NCI-H2171 treated with DMSO at 0.1 percent for 48 hours (cell line): ENCODE measurements around the gene ATMIN.
A peak's percentile ranks its signal among the peaks of the same experiment; 100 is the strongest.

Experiments
- DNase-seq: peaks from one replicate; lab custom pipeline; 2025; lab: John Stamatoyannopoulos, UW

Gene ATMIN

DNA sequence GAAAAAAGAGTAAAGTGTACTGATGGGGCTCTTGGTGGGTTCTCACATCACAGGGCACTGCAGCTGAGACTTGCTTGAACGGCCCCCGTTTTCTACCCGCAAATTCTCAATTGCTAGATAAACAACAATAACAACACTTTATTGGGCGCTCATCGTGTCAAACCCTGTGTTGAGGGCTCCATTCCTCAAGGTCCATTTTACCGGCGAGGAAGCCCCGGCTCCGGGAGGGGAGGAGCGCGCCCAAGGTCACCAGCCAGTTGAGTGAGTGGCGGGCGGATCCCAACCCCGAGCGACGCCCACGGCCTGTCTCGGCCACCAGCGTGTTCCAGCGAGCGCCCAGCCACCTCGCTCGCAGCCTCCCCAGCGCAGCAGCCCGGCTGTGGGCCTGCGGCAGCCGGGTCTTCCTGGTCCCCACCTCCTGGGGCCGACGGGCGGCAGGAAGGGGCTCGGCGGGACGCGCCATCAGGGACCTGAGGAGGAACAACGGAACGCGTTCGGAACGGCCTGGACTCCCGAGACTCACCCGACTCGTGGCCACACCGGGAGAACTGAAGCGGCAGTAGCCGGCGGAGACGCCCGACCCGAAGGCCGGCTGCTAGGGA, 29.3 kb upstream of the ATMIN start:
- peak; percentile 46 for DNase-seq

- peak; percentile 96 for DNase-seq
Measured at GRCh38 chr16:81006813-81007695, 28.6 kb upstream of the ATMIN start, which contains the start of the genes CENPN and CMC2. TSS of gene CENPN (plus strand) at chr16:81007214. CDS start at chr16:81011940, 4,726 bp downstream. TSS of gene CMC2 (minus strand) at chr16:81006885. CDS start at chr16:80997394, 9,491 bp downstream.

DNA sequence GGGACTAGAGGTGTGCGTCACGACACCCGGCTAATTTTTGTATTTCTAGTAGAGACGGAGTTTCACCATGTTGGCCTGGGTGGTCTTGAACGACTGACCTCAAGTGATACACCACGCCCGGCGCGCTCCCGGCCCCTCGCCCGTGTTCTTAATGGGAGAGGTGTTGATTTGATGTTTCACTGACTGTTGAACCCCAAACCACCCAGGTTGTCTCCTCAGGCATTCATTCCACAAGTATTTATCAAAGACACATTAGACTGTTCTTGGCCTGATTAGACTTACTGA, 27.2 kb upstream of the ATMIN start:
- no peak for DNase-seq

DNA sequence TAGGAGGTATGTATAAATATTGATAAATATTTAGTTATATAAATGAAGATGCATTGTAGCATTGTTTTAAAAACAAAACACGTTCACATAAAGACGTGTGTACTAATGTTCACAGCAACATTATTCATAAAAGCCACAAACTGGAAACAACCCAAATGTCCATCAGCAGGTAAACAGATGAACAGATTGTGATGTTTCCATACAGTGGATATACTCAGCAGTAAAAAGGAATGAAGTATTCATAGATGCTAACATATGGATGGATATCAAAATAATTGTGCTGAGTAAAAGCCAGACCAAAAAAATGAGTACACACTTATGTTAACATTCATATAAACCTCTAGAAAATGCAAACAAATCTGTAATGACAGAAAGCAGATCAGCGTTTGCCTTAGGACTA, 22.7 kb upstream of the ATMIN start:
- DNase-seq: no peak

- DNase-seq: no peak
Measured at GRCh38 chr16:81014672-81015071, 21.0 kb upstream of the ATMIN start.

- no peak for DNase-seq
Measured at GRCh38 chr16:81018496-81018895, 17.1 kb upstream of the ATMIN start.

- no peak for DNase-seq
Measured at GRCh38 chr16:81026429-81026828, 9.2 kb upstream of the ATMIN start.

DNA sequence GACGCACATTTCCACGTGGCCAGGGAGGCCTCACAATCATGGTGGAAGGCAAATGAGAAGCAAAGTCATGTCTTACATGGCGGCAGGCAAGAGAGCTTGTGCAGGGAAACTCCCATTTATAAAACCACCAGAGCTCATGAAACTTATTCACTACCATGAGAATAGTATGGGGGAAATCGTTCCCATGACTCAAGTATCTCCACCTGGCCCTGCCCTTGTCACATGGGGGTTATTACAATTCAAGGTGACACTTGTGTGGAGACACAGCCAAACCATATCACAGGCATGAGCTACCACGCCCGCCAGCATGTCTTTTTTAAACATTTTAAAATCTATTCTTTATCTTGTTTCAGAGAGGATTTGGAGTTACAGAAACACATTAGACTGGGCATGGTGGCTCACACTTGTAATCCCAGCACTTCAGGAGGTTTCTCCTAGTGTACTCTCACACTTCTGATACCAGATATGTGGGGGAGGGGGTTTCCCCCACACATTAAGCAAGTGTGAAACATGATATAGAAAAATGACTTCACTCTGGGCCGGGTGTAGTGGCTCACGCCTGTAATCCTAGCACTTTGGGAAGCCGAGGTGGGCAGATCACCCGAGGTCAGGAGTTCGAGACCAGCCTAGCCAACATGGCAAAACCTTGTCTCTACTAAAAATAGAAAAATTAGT, 5.6 kb upstream of the ATMIN start:
- DNase-seq: no peak

- peak; percentile 43 for DNase-seq
Measured at GRCh38 chr16:81035975-81036750, 521 bp downstream of the ATMIN start.

- DNase-seq: no peak
Measured at GRCh38 chr16:81036751-81037350, 1.2 kb downstream of the ATMIN start.

DNA sequence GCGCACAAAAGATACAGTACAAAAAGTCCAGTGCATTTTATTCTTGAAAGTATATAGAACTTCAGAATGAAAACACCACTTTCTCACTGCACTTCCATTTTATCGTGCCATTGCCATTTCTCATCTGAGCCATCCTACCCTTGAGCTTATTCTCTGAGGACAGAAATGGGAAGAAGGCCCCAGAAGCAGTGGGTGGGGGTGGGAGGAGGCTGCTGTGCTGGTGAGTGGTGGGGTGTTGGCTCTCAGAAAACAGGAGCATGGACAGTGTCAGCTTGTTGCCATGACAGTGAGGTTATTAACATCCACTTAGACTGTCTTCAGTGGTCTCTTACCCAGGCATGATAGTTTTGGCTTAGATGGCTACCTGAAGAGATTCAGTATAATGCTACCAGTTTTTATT, 4.5 kb downstream of the ATMIN start:
- no peak for DNase-seq

GRCh38 chr16:81040842-81041241, 5.2 kb downstream of the ATMIN start:
- DNase-seq: no peak

DNA sequence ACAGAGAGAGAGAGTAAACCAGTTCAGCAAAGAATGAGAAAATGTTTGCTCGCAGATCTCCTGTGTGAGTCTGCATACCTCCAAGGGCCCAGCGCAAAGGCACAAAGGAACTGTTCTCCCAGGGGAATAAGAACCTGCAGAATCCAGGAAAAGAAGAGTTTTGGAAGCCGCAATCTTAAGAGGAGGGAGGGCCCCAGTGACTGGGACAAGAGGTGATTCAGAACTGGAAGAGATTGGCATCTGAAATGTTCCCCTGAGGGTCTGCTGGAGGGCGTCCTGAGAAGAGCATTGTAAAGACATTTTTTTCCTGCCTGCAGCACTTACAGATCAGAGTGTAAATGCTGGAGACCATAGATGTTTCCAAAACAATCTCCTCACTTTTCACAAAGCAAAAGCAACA, 6.1 kb downstream of the ATMIN start:
- no peak for DNase-seq

- no peak for DNase-seq
Measured at GRCh38 chr16:81042821-81043220, 7.2 kb downstream of the ATMIN start.

DNA sequence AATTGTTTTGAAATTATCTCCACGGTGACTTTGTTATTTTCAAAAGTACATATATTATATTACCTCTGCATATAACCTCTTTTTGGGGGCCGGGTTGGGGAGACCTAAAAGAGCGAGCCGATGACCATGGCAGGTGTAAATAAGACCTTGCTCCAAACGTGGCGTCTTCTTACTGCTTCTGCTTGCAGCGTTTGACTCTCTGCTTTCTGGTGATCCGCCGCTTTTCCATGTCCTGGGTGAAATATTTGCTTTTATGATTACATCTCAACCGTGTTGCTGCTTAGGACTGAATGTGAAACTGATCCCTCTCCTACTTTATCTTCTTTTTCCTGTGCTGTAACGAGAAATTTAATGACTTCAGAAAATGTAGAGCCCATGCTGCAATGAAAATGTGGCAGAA, 18.1 kb downstream of the ATMIN start:
- no peak for DNase-seq

DNA sequence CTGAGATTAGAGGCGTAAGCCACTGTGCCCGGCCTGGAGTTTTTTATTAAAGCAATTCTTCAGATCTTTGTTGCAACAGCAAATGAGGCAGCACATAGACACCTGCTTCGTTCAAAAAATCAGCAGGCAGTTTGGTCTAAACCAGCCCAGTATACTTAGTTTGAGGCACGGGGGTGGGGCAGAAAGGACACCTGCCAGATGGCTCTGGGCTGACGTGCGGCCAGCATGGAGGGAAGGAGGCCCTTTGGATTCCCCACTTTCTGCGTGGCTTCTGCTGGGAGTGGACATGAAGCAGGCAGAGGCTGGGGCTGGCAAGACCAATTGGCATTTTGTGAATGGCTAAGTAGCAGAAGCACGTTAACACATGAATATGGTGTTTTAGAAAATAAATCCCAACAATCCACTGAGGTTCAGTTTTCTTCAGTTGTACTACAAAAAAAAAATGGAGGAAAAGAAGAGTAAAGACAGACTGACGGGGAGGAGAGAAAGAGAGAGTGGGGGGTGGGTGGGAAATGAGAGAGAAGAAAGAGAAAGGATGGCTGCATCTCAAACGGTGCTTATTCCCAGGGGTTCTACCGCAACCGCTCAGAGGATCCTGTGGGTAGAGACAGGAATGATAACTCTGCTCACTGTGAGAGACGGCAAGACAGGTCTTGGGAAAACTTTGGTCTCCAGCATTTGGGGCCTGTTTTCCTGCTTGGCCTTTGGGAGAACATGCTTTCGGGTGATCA, 25.1 kb downstream of the ATMIN start:
- no peak for DNase-seq

- no peak for DNase-seq
Measured at GRCh38 chr16:81061307-81061640, 25.6 kb downstream of the ATMIN start.

DNA sequence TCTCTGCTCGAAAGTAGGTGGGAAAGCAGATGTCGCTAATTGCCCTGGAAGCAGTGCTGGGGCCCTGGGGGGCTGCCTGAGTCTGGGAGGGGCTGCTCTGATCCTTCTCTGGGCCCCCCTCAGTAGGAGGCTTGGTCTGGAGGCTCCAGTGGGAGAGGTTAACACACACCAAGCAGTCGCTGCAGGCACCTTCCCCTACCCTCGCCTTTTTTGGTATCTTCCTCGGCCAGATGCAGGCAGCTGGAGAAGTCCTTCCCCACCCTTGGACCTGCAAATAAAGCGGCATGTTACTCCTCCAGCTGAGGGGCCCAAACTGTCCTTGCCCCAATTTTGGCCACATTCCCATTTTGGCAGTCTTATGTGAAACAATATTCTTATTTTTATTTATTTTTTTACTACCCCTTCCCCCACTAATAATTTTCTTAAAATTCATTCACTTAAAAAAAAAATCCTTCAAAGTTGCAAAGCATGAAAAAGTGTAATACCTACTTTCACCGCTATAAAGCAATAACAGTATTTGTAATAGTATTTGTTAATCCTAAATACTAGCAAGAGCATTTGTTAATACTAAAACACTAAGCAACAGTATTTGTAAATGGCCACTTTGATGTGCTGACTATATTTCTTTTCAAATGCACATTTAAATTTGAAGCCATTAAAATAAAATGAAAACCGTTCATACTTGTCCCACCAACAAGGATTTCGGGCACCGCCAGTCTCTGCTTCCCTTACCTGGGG, 26.4 kb downstream of the ATMIN start:
- no peak for DNase-seq

GRCh38 chr16:81066681-81067080, 31.0 kb downstream of the ATMIN start:
- no peak for DNase-seq

- DNase-seq: no peak
Measured at GRCh38 chr16:81067166-81067565, 31.5 kb downstream of the ATMIN start.

- no peak for DNase-seq
Measured at GRCh38 chr16:81069063-81069462, 33.4 kb downstream of the ATMIN start.
